Measurements from ENCODE around the gene SPPL3.

Gene SPPL3

GRCh38 chr12:120818416-120818815 is 85.7 kb downstream of the SPPL3 start:
- TF ChIP-seq CTCF (IDR thresholded peaks at IDR 0.05; ENCODE audit: low read depth, low read length) = no peak

GRCh38 chr12:120817559-120818330 is 86.4 kb downstream of the SPPL3 start:
- TF ChIP-seq CTCF (IDR thresholded peaks at IDR 0.05; ENCODE audit: low read depth, low read length) = no peak
- H3K4me3 ChIP-seq (ENCODE audit: low read depth, low read length) = no peak overlapping the region

More at GRCh38 chr12:120818416-120818815, 85.7 kb downstream of the SPPL3 start:
- no peak overlapping the region for H3K4me3 ChIP-seq (ENCODE audit: low read depth, low read length)

- TF ChIP-seq CTCF (IDR thresholded peaks at IDR 0.05; ENCODE audit: low read depth, low read length) = no peak
- H3K4me3 ChIP-seq (ENCODE audit: low read depth, low read length) = no peak overlapping the region
Measured at GRCh38 chr12:120816363-120816762, 87.8 kb downstream of the SPPL3 start.

- no peak for TF ChIP-seq CTCF (IDR thresholded peaks at IDR 0.05; ENCODE audit: low read depth, low read length)
- H3K4me3 ChIP-seq (ENCODE audit: low read depth, low read length) = no peak overlapping the region
Measured at GRCh38 chr12:120814903-120815429, 89.2 kb downstream of the SPPL3 start.

- no peak for TF ChIP-seq CTCF (IDR thresholded peaks at IDR 0.05; ENCODE audit: low read depth, low read length)
Measured at GRCh38 chr12:120814203-120814902, 89.8 kb downstream of the SPPL3 start.

GRCh38 chr12:120813588-120814153 is 90.5 kb downstream of the SPPL3 start:
- H3K4me3 ChIP-seq (ENCODE audit: low read depth, low read length) = no peak overlapping the region
- TF ChIP-seq CTCF (IDR thresholded peaks at IDR 0.05; ENCODE audit: low read depth, low read length) = no peak

More at GRCh38 chr12:120814203-120814902, 89.8 kb downstream of the SPPL3 start:
- H3K4me3 ChIP-seq (ENCODE audit: low read depth, low read length) = no peak overlapping the region
